ENCODE measurements around the gene GMDS. TPM values are rescaled to one million over a fixed set of nuclear protein-coding genes. Genes with fewer than 3 reads are reported as not detected.

Gene GMDS
- total RNA-seq, 1 donor from 2014 or later: 65.2 TPM

DNA sequence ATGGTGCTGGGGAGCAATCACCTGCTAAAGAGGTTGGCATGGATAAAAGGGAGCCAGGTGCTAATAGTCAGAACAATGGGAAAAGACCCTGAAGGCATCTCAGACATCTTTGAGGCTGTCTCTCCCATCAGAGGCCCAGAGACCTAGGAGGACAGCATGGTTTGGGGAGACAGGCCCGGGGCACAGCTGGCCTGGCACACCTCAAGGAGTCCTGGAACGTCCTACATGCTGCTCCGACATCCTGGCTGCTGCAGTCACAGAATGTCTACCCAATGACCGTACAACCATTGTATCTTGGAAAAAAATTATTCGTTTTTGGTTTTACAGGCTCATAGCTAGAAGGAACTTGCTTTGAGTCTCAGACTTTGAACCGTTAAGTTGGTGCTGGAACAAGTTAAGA lies 4.4 kb downstream of the GMDS start:
- no peak for DNase-seq (ENCODE audit: low spot score)

DNA sequence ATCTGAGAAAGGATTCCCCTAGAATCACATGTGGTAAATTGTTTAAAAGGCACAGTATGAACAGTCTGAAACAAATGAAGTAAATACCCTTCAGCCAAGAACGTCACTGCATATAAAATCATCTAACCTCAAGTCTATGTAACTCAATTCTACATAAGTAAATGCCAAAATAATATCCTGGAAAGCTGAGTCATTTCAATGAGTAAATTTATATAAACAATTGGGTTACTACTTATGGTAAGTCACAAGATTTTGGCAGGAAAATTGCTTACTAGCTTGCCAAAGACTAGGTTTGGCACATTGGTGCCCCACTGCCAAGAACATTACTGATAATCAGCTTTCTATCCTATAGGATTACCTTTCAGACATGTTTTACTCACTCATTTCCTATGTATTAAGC lies 8.4 kb downstream of the GMDS start:
- DNase-seq (ENCODE audit: low spot score): no peak

DNA sequence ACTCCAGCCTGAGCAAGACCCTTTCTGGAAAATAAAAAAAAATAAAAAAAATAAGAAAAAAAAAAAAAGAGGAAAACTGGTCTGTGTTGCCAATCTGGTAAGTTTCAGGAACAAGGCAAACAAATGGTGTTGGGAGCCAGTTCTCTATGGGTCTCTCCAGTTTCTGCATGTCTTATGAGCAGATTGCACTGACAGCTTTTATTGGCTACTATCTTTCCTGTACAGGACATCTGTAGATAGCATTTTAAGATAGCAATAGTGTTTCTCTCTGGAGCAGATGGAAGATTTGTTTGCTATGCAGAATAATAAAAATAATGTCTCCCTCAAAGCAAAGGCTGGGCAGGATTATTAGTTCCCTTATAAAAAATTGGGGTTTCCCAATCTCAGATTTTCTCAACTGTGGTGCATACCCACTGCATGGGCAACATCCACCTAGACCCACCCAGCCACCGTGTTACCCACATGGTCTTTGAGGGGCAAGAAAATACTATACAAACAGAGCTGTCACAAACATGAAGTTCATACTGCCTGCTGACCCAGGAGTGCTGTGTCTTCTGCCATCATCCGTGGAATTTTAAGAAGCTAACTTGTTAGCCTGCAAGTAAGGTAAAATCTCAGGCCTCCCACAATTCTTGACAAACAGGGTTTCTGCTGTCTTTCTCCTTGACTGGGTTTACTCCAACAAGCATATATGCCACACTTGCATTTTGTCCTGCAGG lies 9.5 kb downstream of the GMDS start:
- no peak for DNase-seq (ENCODE audit: low spot score)

GRCh38 chr6:2232445-2232844 lies 13.0 kb downstream of the GMDS start:
- no peak for DNase-seq (ENCODE audit: low spot score)

GRCh38 chr6:2231438-2231837 lies 14.0 kb downstream of the GMDS start:
- no peak for DNase-seq (ENCODE audit: low spot score)

DNA sequence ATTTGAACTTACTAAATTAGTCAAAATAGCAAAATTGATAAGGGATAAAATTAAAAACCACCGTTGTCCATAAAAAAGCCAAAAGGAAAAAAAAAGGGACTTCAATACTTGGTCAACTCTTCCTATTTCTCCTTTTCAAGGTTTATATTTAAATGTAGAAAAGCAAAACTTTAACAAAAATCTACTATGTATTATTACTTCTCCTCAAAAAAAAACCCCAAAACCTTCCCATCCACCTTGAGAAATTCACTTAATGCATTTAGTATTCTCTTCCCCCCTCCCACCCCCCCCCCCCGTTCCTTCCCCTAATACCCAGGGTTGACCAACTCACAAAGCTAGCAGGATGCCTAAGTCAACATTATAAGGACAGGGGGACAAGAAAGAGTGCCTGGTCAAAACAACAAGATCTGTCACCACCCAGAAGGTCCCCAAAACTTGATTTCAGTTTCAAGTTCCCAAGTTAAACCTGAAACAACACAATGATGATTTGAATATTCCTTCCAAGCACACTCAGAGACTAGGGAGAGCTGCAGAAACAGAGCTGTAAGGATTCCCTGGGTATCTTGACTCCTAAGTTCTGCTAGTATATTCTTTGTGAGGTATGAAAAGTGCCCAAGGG lies 14.6 kb downstream of the GMDS start:
- DNase-seq (ENCODE audit: low spot score): no peak

DNA sequence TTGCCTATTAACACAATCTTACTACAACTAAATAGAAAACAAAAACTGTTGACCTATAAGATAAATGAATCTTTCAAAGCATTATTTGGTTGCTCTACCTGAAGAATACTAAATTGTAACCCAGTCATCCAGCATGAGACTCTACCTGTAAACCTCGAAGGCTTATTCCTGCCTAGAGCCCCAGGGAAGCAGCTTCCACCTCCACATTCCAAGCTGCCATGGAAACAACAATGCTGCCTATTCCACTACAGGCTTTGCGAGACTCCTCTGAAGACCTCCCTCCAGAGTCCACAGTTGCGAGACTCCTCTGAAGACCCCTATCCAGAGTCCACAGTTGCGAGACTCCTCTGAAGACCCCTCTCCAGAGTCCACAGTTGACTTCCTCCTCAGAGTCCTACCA lies 15.7 kb downstream of the GMDS start:
- DNase-seq (ENCODE audit: low spot score): no peak

- no peak for DNase-seq (ENCODE audit: low spot score)
These were observed 16.4 kb downstream of the GMDS start for GRCh38 chr6:2229039-2229438.

DNA sequence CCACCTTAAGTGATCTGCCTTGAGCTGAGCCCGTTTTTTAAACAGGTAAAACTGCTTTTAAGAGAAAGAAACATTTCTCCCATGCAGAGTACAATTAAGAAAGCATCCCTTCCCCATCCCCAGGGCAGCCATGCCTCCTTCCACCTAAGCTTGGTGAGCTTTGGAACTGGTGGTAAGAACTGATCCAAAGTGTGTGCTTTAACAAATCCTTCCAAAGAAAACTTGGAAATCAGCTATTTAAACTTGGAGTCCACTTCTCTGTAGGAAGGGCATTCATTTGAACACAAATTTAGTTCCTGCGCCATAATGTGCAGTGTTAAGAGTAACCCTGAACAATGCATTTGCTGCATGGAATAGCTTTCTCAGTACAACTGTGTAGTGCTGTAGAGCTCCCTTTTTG lies 17.0 kb downstream of the GMDS start:
- no peak for DNase-seq (ENCODE audit: low spot score)

DNA sequence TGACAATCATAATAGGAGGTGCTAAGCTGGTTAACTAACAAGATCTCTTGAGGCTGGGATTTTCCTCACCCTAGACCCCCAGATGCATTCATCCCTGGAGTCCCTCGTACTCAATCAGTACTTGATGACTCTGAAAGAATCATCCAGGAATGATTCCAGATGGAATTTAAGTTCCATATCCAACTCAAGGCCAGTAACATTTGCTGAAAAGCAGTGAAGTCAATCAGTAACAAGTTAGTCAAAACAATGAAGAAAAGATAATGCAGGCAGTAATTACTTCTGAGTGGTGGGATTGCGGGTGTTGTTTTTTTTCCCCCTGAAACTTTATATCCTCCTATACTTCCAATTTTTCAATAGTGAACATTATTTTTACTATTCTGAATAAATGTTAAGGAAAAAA lies 18.6 kb downstream of the GMDS start:
- no peak for DNase-seq (ENCODE audit: low spot score)

GRCh38 chr6:2225422-2226392 lies 19.7 kb downstream of the GMDS start:
- DNase-seq (ENCODE audit: low spot score): no peak

GRCh38 chr6:2224847-2225382 lies 20.5 kb downstream of the GMDS start:
- DNase-seq (ENCODE audit: low spot score): no peak

DNA sequence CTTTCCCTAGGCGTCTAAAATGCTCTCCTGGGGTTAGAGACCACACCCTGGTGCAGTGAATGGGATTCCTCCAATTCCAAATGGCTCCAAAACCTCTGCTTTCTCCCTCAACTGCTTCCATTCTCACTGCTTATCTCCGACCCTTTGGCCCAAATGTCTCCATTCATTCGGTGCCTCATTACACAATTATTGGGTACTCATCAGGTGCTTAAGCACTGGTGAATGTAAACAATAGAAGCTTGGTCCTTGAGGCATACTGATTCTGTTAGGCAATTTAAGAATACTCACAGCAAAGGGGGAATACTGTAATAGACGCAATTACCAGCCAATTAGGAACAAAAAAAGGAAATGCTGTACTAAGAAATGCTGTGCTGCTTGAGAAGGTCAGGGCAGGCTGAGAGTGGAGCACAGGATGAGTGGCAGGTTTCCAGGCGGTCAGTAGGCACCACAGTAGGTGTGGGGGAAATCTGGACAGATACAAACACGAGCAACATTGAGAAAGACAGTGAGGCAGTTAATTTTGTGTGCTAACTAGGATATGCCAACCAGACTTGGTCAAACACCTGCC lies 23.0 kb downstream of the GMDS start:
- no peak for DNase-seq (ENCODE audit: low spot score)

GRCh38 chr6:2221726-2222274 lies 23.6 kb downstream of the GMDS start:
- DNase-seq (ENCODE audit: low spot score): no peak

GRCh38 chr6:2220154-2220553 lies 25.3 kb downstream of the GMDS start:
- DNase-seq (ENCODE audit: low spot score): no peak

- DNase-seq (ENCODE audit: low spot score): no peak
These were observed 26.5 kb downstream of the GMDS start for GRCh38 chr6:2218866-2219265.

DNA sequence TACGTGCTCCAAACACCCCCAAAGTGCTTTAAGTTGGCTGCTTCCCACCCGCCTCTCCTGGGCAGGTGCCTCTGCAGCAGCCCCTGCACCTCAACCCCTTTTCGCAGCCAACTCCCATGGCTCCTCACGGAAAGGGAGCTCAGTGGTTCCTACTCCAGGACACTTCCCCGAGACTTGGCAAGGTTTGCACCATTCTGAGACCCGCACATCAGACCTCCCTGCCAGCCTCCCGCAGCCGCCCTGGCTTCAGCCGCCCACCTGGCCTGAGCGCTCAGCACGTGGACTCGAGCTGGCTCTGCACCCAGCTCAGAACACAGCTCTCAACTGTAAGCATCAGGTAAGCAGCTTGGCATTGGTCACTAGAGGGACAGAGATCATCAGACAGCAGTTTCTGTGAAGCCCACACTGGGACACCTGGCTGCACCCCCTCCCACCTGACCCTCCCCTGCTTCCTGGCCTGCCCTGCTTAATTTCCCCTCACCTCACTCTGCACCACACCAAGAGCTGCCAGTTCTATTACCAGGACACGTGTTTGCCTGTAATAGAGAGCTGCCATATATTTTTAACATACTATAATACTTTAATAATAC lies 28.5 kb downstream of the GMDS start:
- no peak for DNase-seq (ENCODE audit: low spot score)

DNA sequence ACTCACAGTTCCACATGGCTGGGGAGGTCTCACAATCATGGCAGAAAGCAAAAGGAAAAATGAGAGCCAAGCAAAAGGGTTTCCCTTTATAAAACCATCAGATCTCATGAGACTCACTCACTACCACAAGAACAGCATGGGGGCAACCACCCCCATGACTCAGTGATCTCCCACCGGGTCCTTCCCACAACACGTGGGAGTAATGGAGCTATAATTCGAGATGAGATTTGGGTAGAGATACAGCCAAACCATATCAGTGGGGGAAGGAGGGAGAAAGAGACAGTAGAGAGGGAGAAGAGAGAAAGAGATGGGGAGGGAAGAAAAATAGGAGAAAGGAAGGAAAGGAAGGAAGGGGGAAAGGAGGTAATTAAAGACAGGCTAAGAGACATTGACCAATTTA lies 30.1 kb downstream of the GMDS start:
- DNase-seq (ENCODE audit: low spot score): no peak

DNA sequence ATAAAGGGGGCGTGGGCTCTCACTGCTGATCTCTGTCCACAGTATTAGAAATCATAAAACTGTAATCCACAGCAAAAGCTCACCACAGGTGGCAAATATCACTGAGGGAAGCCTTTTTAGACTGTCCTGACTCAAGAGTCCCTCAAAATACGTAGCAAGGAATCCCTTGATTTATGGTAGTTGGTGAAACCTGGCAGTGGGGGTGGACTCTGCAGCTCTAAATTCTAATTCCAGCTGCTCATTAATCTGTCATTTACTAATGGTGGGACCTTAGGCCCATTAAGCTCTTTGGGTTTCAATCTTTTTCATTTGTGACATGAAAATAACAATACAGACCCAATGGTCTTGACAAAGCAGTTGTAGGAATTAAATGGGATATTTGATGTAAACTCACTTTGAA lies 32.3 kb downstream of the GMDS start:
- DNase-seq (ENCODE audit: low spot score): no peak

- no peak for DNase-seq (ENCODE audit: low spot score)
These were observed 36.1 kb downstream of the GMDS start for GRCh38 chr6:2209226-2209809.

GRCh38 chr6:2208468-2208867 lies 36.9 kb downstream of the GMDS start:
- no peak for DNase-seq (ENCODE audit: low spot score)
